Breast epithelium (tissue), 4 donors: ENCODE measurements around the gene FERMT1. TPM values are rescaled to one million over a fixed set of nuclear protein-coding genes. Genes with fewer than 3 reads are reported as not detected.

Source experiments
- DNase-seq, 2 donors: peaks; one replicate each; pipeline ENCODE4 v3.0.0-alpha.2; 2019; ENCODE audit warnings: low spot score in 2 of 2
- H3K27ac ChIP-seq, 2 donors: fragments of 200-600 bp; sonication (generic) in 1 of 2; one replicate each; pipeline ENCODE4 v1.5.1; 2016 to 2019; ENCODE audit warnings: mild to moderate bottlenecking in 1 of 2
- H3K27me3 ChIP-seq, 2 donors: fragments of 200-600 bp; sonication (generic) in 1 of 2; one replicate each; pipeline versions ENCODE4 v1.5.1 to v1.6.0; 2017 to 2019; ENCODE audit warnings: control low read depth in 1 of 2, mild to moderate bottlenecking in 1 of 2
- H3K36me3 ChIP-seq: fragments of 200-600 bp; one replicate; pipeline ENCODE4 v1.5.1; 2019
- H3K4me1 ChIP-seq, 2 donors: fragments of 200-600 bp; sonication (generic); one replicate each; pipeline ENCODE4 v1.5.1; 2016 to 2019; ENCODE audit warnings: control low read depth in 1 of 2
- H3K4me3 ChIP-seq, 3 donors: fragments of 200-600 bp; sonication (generic); 1 replicate in 2 of 3; 2 replicates in 1 of 3; pipeline ENCODE4 v1.5.1; 2016 to 2019; ENCODE audit warnings: mild to moderate bottlenecking in 3 of 3, moderate library complexity in 2 of 3
- H3K9me3 ChIP-seq, 2 donors: fragments of 200-600 bp; sonication (generic) in 1 of 2; one replicate each; pipeline ENCODE4 v1.5.1; 2016 to 2019; ENCODE audit warnings: control low read depth in 1 of 2
- CTCF ChIP-seq, 3 donors: fragments of 450-650 bp; IDR thresholded peaks; one replicate each; pipeline ENCODE4 v1.5.1; 2016 to 2017; ENCODE audit warnings: antibody characterized with exemption in 3 of 3, mild to moderate bottlenecking in 3 of 3, moderate library complexity in 3 of 3
- POLR2A ChIP-seq: fragments of 450-650 bp; IDR thresholded peaks from one replicate; pipeline ENCODE4 v1.6.1; 2016; ENCODE audit warnings: antibody characterized with exemption, mild to moderate bottlenecking, moderate library complexity
- POLR2AphosphoS5 ChIP-seq, 3 donors: sonication (generic); formaldehyde crosslinking; IDR thresholded peaks; one replicate each; pipeline ENCODE4 v1.6.1; 2017; ENCODE audit warnings: antibody characterized with exemption in 3 of 3
- intact Hi-C: fragments of 100-400 bp; cut with DNase I; formaldehyde crosslinking; loops from one replicate; pipeline ENCODE4 v1.15.1; 2023; ENCODE audit warnings: low total_unique reads
- total RNA-seq, 3 donors: library from RNA; depleted of rRNA; stranded (reverse); fragments of >200 nt; gene quantifications; one replicate each; pipeline ENCODE4 v1.1.0, GENCODE V29; 2016

Gene FERMT1
- total RNA-seq, 3 donors from 2014 or later: under 0.01 to 2.0 (median 0.98) TPM

- no peak overlapping the region for H3K4me3 ChIP-seq
- no peak for DNase-seq
- no peaks in the 10 kb centered on the region for H3K36me3 ChIP-seq
- no peaks in the 10 kb centered on the region for H3K27me3 ChIP-seq
- H3K27ac ChIP-seq: no peak overlapping the region
- no peaks in the 10 kb centered on the region for H3K9me3 ChIP-seq
- H3K4me1 ChIP-seq: no peaks in the 10 kb centered on the region
- intact Hi-C loops: no loop called here
- TF ChIP-seq POLR2A: no peak
- no peak for TF ChIP-seq POLR2AphosphoS5 (IDR thresholded peaks at IDR 0.05)
- no peak for TF ChIP-seq CTCF (IDR thresholded peaks at IDR 0.05)
Measured at GRCh38 chr20:6079016-6079415, 43.8 kb downstream of the FERMT1 start.

- TF ChIP-seq POLR2AphosphoS5 (IDR thresholded peaks at IDR 0.05) (no peak), CTCF (IDR thresholded peaks at IDR 0.05) (no peak), POLR2A (no peak)
- intact Hi-C loops: no loop called here
- no peak overlapping the region for H3K4me3 ChIP-seq
- H3K27ac ChIP-seq: no peak overlapping the region
- H3K27me3 ChIP-seq: no peaks in the 10 kb centered on the region
- no peaks in the 10 kb centered on the region for H3K4me1 ChIP-seq
- no peaks in the 10 kb centered on the region for H3K36me3 ChIP-seq
- DNase-seq: no peak
- no peaks in the 10 kb centered on the region for H3K9me3 ChIP-seq
Measured at GRCh38 chr20:6075428-6076219, 47.2 kb downstream of the FERMT1 start.

GRCh38 chr20:6074784-6075183, 48.0 kb downstream of the FERMT1 start:
- Histone ChIP-seq H3K4me3 (no peak overlapping the region), H3K27ac (no peak overlapping the region), H3K9me3 (no peaks in the 10 kb centered on the region), H3K4me1 (no peaks in the 10 kb centered on the region), H3K27me3 (no peaks in the 10 kb centered on the region), H3K36me3 (no peaks in the 10 kb centered on the region)
- no peak for TF ChIP-seq CTCF (IDR thresholded peaks at IDR 0.05)
- TF ChIP-seq POLR2AphosphoS5 (IDR thresholded peaks at IDR 0.05): no peak
- no peak for TF ChIP-seq POLR2A
- DNase-seq: no peak
- intact Hi-C loops: no loop called here

- no peaks in the 10 kb centered on the region for H3K27me3 ChIP-seq
- intact Hi-C loops: no loop called here
- no peak for TF ChIP-seq POLR2A
- TF ChIP-seq CTCF (IDR thresholded peaks at IDR 0.05): no peak
- TF ChIP-seq POLR2AphosphoS5 (IDR thresholded peaks at IDR 0.05): no peak
- H3K9me3 ChIP-seq: no peaks in the 10 kb centered on the region
- H3K36me3 ChIP-seq: no peaks in the 10 kb centered on the region
- DNase-seq: no peak
- H3K4me3 ChIP-seq: no peak overlapping the region
- no peak overlapping the region for H3K27ac ChIP-seq
- no peaks in the 10 kb centered on the region for H3K4me1 ChIP-seq
Measured at GRCh38 chr20:6074145-6074561, 48.7 kb downstream of the FERMT1 start.

- intact Hi-C loops: no loop called here
- DNase-seq: no peak
- H3K27ac ChIP-seq: no peak overlapping the region
- TF ChIP-seq CTCF (IDR thresholded peaks at IDR 0.05) (no peak), POLR2AphosphoS5 (IDR thresholded peaks at IDR 0.05) (no peak)
- H3K4me1 ChIP-seq: no peaks in the 10 kb centered on the region
- no peaks in the 10 kb centered on the region for H3K9me3 ChIP-seq
- H3K36me3 ChIP-seq: no peaks in the 10 kb centered on the region
- H3K27me3 ChIP-seq: no peaks in the 10 kb centered on the region
- H3K4me3 ChIP-seq: no peak overlapping the region
Measured at GRCh38 chr20:6070829-6071695, 51.8 kb downstream of the FERMT1 start.
